HEK293T (cell line): ENCODE results near the gene RAD51B.

Experiments used
- BHLHE40 ChIP-seq: fragments of 450-650 bp; IDR thresholded peaks from 2 replicates; pipeline ENCODE4 v1.6.1; 2016; ENCODE audit warnings: mild to moderate bottlenecking, moderate library complexity, borderline replicate concordance
- CTBP1 ChIP-seq: fragments of 450-650 bp; IDR thresholded peaks from 2 replicates; pipeline ENCODE4 v1.6.1; 2016; ENCODE audit warnings: borderline replicate concordance
- FOXK2 ChIP-seq: fragments of 450-650 bp; IDR thresholded peaks from 2 replicates; pipeline ENCODE4 v1.6.1; 2016; ENCODE audit warnings: mild to moderate bottlenecking
- HDGF ChIP-seq: fragments of 450-650 bp; IDR thresholded peaks from 2 replicates; pipeline ENCODE4 v1.6.1; 2017; ENCODE audit warnings: antibody characterized with exemption, borderline replicate concordance
- L3MBTL2 ChIP-seq: fragments of 450-650 bp; conservative IDR thresholded peaks from 2 replicates; pipeline ENCODE4 v1.6.1; 2016; ENCODE audit warnings: mild to moderate bottlenecking
- NFRKB ChIP-seq: fragments of 450-650 bp; IDR thresholded peaks from 2 replicates; pipeline ENCODE4 v1.6.1; 2016; ENCODE audit warnings: mild to moderate bottlenecking, moderate library complexity
- SP1 ChIP-seq: fragments of 450-650 bp; IDR thresholded peaks from 2 replicates; pipeline ENCODE4 v1.6.1; 2017
- TARDBP ChIP-seq: fragments of 450-650 bp; IDR thresholded peaks from 2 replicates; pipeline ENCODE4 v1.6.1; 2016
- TF ChIP-seq, protein P1 (sequence below): fragments of 450-650 bp; IDR thresholded peaks from 2 replicates; pipeline ENCODE4 v1.6.1; 2016

GRCh38 chr14:68662392-68662791, 842.8 kb downstream of the RAD51B start:
- no peak for TF ChIP-seq BHLHE40
- TF ChIP-seq TARDBP = no peak
- TF ChIP-seq L3MBTL2 = no peak
- TF ChIP-seq FOXK2 = no peak
- TF ChIP-seq SP1 = no peak
- TF ChIP-seq, protein P1, sequence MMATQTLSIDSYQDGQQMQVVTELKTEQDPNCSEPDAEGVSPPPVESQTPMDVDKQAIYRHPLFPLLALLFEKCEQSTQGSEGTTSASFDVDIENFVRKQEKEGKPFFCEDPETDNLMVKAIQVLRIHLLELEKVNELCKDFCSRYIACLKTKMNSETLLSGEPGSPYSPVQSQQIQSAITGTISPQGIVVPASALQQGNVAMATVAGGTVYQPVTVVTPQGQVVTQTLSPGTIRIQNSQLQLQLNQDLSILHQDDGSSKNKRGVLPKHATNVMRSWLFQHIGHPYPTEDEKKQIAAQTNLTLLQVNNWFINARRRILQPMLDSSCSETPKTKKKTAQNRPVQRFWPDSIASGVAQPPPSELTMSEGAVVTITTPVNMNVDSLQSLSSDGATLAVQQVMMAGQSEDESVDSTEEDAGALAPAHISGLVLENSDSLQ = no peak
- no peak for TF ChIP-seq NFRKB
- no peak for TF ChIP-seq HDGF
- no peak for TF ChIP-seq CTBP1
